Measurements from ENCODE around the gene SNRPA1. TPM values are rescaled to one million over a fixed set of nuclear protein-coding genes. Genes with fewer than 3 reads are reported as not detected.

The SNRPA1 gene
- total and polyA plus RNA-seq, 2 of the 13 experiments (the other 11 are each of a cell fraction or from before 2014, with no cell fraction given), result 41.2 to 108 TPM

DNA sequence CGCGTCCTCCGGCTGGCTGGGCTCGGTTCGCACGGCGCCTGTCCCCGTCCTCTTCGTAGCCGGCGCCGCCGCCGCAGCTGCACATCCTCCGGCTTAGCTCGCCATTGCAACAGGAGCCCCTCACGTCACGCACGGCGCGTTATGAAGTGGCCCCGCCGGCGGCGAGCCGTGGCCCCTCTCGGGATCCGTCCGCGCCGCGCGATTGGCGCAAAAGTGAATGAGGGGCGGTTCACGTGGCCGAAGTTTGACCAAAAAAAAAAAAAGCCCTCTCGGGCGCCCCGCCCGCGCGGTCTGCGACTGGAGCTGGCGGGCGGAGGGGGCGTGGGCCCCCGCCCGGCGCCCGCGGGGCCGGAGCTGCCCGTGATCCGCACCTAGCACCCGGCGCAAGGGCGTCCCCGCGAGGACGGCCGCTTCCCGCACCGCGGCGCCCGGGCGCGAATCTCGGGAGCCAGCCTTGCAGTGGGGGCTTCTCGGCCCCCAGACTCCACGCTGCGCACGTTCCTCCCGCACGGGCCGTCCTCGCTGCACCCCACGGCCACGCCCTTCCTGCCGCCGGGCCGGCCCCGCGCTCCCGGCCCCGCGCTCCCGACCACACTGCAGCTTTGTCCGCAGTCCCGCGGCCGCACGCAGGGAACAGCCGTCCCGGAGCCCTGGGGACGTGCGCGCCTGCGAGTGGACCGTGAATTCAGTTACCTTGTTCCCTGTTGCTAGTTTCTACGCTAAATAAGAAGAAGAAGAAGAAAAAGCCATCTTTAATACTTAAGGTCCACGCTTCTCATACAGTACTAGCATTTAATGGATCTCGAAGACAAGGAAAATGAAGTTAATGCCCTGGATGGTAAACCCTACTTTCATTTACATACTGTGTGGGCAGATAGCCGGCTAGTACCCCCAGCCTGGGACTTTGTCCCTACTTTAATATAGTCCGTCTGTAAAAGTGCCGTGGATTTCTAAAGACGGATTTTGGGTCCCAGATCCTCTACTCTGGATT lies 42.9 kb downstream of the SNRPA1 start, which contains the start of gene CHSY1 (continued):
- TF ChIP-seq, protein P1, sequence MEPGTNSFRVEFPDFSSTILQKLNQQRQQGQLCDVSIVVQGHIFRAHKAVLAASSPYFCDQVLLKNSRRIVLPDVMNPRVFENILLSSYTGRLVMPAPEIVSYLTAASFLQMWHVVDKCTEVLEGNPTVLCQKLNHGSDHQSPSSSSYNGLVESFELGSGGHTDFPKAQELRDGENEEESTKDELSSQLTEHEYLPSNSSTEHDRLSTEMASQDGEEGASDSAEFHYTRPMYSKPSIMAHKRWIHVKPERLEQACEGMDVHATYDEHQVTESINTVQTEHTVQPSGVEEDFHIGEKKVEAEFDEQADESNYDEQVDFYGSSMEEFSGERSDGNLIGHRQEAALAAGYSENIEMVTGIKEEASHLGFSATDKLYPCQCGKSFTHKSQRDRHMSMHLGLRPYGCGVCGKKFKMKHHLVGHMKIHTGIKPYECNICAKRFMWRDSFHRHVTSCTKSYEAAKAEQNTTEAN (CRISPR knock-in tag; conservative IDR thresholded peaks at IDR 0.05), result peak; percentile 24; the same call in 1 of the 2 replicates
- TF ChIP-seq, protein P2, sequence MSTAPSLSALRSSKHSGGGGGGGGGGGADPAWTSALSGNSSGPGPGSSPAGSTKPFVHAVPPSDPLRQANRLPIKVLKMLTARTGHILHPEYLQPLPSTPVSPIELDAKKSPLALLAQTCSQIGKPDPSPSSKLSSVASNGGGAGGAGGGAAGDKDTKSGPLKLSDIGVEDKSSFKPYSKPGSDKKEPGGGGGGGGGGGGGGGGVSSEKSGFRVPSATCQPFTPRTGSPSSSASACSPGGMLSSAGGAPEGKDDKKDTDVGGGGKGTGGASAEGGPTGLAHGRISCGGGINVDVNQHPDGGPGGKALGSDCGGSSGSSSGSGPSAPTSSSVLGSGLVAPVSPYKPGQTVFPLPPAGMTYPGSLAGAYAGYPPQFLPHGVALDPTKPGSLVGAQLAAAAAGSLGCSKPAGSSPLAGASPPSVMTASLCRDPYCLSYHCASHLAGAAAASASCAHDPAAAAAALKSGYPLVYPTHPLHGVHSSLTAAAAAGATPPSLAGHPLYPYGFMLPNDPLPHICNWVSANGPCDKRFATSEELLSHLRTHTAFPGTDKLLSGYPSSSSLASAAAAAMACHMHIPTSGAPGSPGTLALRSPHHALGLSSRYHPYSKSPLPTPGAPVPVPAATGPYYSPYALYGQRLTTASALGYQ (CRISPR knock-in tag; IDR thresholded peaks at IDR 0.05), result no peak
- TF ChIP-seq, protein P3, sequence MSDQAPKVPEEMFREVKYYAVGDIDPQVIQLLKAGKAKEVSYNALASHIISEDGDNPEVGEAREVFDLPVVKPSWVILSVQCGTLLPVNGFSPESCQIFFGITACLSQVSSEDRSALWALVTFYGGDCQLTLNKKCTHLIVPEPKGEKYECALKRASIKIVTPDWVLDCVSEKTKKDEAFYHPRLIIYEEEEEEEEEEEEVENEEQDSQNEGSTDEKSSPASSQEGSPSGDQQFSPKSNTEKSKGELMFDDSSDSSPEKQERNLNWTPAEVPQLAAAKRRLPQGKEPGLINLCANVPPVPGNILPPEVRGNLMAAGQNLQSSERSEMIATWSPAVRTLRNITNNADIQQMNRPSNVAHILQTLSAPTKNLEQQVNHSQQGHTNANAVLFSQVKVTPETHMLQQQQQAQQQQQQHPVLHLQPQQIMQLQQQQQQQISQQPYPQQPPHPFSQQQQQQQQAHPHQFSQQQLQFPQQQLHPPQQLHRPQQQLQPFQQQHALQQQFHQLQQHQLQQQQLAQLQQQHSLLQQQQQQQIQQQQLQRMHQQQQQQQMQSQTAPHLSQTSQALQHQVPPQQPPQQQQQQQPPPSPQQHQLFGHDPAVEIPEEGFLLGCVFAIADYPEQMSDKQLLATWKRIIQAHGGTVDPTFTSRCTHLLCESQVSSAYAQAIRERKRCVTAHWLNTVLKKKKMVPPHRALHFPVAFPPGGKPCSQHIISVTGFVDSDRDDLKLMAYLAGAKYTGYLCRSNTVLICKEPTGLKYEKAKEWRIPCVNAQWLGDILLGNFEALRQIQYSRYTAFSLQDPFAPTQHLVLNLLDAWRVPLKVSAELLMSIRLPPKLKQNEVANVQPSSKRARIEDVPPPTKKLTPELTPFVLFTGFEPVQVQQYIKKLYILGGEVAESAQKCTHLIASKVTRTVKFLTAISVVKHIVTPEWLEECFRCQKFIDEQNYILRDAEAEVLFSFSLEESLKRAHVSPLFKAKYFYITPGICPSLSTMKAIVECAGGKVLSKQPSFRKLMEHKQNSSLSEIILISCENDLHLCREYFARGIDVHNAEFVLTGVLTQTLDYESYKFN (CRISPR knock-in tag; conservative IDR thresholded peaks at IDR 0.05), result no peak
- TF ChIP-seq ZNF256 (CRISPR knock-in tag; conservative IDR thresholded peaks at IDR 0.05) (no peak), ZNF816 (CRISPR knock-in tag; IDR thresholded peaks at IDR 0.05; ENCODE audit: borderline replicate concordance) (no peak), CBX1 (IDR thresholded peaks at IDR 0.05; ENCODE audit: low read depth) (peak; percentile 26), HCFC1 (IDR thresholded peaks at IDR 0.05; ENCODE audit: low read depth, low read length) (no peak), ZBTB7A (CRISPR knock-in tag; IDR thresholded peaks at IDR 0.05) (no peak), AGO2 (optimal IDR thresholded peaks at IDR 0.05; ENCODE audit: low read depth, low read length) (peak; percentile 33), RBM39 (IDR thresholded peaks at IDR 0.05; ENCODE audit: low read depth, low read length, poor library complexity, severe bottlenecking) (peak; percentile 72), NR2F2 (IDR thresholded peaks at IDR 0.05; ENCODE audit: borderline replicate concordance, low read depth) (no peak), SRSF9 (IDR thresholded peaks at IDR 0.05; ENCODE audit: borderline replicate concordance, insufficient read depth, low read depth, low read length, poor library complexity, severe bottlenecking) (no peak)
- TF ChIP-seq, protein P4, sequence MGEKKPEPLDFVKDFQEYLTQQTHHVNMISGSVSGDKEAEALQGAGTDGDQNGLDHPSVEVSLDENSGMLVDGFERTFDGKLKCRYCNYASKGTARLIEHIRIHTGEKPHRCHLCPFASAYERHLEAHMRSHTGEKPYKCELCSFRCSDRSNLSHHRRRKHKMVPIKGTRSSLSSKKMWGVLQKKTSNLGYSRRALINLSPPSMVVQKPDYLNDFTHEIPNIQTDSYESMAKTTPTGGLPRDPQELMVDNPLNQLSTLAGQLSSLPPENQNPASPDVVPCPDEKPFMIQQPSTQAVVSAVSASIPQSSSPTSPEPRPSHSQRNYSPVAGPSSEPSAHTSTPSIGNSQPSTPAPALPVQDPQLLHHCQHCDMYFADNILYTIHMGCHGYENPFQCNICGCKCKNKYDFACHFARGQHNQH (CRISPR knock-in tag; IDR thresholded peaks at IDR 0.05), result peak; percentile 38; the same call in 1 of the 2 replicates
- TF ChIP-seq, protein P5, sequence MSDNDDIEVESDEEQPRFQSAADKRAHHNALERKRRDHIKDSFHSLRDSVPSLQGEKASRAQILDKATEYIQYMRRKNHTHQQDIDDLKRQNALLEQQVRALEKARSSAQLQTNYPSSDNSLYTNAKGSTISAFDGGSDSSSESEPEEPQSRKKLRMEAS (IDR thresholded peaks at IDR 0.05), result peak; percentile 78
- TF ChIP-seq, protein P6, sequence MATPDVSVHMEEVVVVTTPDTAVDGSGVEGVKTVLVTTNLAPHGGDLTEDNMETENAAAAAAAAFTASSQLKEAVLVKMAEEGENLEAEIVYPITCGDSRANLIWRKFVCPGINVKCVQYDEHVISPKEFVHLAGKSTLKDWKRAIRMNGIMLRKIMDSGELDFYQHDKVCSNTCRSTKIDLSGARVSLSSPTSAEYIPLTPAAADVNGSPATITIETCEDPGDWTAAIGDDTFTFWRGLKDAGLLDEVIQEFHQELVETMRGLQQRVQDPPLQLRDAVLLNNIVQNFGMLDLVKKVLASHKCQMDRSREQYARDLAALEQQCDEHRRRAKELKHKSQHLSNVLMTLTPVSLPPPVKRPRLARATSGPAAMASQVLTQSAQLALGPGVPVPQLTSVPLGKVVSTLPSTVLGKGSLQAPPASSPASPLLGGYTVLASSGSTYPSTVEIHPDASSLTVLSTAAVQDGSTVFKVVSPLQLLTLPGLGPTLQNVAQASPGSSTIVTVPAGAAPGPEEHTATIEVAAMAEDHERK (CRISPR knock-in tag; IDR thresholded peaks at IDR 0.05; ENCODE audit: low read depth), result peak; percentile 43; the same call in 1 of the 2 replicates
- TF ChIP-seq, protein P7, sequence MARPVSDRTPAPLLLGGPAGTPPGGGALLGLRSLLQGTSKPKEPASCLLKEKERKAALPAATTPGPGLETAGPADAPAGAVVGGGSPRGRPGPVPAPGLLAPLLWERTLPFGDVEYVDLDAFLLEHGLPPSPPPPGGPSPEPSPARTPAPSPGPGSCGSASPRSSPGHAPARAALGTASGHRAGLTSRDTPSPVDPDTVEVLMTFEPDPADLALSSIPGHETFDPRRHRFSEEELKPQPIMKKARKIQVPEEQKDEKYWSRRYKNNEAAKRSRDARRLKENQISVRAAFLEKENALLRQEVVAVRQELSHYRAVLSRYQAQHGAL (CRISPR knock-in tag; IDR thresholded peaks at IDR 0.05; ENCODE audit: not compliant biosample characterization), result no peak

All from HepG2 (cell line).